ENCODE data around the gene PVALEF.

Gene PVALEF

DNA sequence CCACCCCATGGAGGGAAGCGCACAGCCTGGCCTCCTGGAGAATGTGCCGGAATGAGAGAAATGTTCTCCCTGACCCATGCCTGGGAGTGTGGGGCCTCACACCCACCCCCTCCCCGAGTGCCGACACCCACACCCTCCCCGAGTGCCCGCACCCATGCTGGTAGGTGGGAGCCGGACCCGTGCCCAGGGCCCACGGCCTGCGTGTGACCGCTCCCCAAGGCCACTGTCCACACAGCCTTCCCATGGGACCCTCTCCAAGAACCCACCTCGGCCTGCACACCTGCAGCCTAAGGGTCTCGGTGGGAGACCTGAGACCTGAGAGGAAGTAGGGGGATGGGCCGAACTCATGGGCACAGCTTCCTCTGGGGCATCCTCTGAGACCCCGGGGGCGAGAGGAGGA is 3.3 kb upstream of the PVALEF start:
- DNase-seq (ENCODE audit: low read depth, low spot score), result no peak

DNA sequence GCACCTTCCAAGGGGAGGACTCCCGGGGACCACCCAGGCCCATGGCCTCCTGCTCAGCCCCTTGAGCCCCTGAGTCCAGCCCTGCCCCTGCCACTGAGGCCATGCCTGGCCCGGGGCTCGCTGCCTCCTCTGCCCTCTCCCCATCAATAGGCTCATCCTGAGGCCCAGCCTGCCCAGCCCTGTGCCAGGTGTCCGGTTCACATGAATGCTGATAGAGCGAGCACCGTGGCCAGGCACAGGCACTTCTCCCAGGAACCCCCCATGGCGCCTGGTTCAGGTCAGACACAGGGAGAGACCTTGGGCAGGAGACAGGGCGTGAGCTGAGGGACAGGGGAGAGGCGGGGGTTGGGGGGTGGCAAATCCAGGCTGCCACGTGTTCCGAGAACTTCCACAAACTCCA is 2.8 kb upstream of the PVALEF start:
- no peak for DNase-seq (ENCODE audit: low read depth, low spot score)

DNA sequence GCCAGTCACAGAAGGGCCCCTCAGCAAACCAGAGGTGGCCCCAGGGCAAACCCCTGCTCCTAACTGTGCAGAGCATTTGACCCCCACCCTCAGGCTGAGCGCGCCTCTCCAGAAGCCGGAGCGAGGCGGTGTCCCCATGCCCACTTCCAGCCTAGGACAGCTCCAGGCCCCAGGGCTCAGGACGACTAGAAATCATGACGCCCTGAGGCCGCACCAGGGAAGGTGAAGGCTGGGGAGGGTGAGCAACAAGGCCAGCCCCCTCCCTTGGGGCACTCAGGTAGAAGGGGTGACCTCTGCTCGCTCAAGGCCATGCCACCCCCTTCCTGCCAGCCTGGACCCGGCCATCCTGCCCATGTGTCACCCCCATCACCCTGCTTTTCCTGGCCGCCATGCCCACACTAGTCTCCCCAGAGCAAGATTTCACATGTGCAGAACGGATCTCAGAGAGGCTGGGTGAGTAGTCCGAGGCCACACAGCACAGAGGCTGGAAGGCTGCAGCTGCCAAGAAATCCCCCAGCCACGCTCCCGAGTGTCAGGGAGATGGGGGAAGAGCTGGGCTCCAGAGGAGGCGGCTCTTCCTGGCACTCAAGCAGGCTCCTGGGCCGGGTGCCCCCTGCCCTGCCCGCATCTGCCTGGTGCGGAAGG is 2.1 kb upstream of the PVALEF start:
- no peak for DNase-seq (ENCODE audit: low read depth, low spot score)

DNA sequence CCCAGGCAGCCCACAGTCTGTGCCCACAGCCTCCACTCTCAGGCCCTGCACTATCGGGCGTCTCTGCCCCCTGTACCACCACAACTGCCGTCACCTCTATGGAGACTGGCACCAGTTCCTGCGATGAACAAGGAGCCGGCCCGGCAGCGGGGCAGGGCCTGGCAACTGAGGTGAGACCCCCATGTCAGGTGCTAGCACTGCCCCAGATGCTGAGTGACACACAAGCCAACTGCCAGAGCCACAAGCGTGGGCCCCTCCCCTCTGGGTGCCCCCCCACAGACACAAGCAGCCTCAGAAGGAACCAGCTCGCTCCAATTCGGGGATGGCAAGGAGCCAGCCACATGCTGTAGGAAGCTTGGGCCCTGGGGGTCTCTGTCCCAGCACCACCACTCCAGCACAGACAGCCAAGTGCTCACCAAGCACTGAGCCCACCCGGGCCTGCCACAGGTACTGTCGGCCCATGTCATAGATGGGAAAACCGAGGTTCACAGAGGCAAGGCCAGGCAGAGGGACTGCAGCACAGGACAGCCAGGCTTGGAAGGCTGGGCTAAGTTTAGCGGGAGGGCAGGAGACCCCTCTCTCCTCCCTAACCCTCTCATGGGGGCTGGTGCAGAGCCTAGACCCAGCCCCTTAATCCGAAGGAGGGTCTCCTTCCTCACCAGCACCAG is 1.5 kb upstream of the PVALEF start:
- no peak for DNase-seq (ENCODE audit: low read depth, low spot score)

DNA sequence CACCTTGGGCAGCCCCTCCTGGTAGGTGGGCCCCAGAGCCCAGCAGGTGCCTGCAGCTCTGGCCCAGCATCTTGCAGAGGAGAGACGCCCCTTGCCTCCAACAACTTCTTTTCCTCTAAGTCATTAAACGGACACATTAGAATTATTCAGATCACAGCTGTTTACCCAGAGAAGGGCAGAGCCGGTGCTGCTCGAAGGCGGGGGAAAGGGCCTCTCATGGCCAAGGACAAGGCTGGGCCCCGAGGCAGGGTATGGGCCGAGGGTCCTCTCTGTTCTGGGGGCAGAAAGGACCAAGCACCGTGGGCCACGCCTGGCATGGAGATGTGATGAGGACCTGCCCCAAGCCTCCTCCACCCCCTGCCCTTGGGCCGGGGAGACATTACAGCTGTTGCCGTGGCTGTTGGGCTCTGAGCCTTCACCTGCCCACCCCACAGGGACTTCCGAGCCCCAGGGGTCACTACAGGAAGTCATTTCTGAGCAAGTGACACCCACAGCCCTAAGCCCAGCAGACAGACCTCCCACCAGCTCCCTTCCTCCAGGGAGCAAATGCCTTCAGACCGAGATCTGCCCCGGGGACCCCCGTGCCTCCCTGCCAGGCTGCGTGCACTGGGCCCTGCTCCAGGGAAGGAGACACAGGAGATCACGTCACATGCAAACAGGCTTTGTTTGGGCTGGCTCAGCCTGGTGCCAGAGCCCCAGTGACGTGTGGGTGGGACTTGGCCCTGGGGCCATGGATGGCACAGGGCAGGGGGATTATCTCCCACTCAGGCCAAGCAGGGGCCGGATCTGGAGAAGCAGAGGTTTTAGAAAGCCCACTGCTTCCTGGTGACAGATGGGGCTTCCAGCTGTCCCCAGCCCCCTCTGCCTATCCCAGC is 699 bp upstream of the PVALEF start:
- no peak for DNase-seq (ENCODE audit: low read depth, low spot score)

DNA sequence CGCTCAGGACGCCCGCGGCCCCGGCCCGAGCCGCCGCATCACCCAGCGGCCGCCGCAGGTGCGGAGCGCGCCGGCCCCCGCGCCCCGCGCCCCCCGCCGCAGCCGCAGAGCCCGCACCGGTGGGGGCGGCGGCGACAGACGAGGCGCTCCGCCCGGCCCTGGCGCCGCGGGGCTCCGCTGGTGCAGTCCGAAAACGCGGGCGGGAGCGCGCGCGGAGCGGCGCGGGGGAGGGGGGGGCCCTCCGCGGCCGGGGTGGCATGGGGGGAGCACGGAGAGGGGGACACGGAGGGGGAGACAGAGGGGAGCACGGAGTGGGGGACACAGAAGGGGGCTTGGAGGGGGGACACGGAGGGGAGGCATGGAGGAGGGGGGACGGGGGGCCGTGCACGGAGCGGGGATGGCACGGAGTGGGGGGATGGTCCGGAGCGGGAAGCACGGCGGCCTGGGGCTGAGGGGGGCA is 756 bp downstream of the PVALEF start, which contains the start of gene AATK:
AATK (minus strand) TSS at position 189 of the 460 bp plus-strand sequence. CDS start 229 bp downstream, outside the sequence.
- no peak for DNase-seq (ENCODE audit: low read depth, low spot score)

DNA sequence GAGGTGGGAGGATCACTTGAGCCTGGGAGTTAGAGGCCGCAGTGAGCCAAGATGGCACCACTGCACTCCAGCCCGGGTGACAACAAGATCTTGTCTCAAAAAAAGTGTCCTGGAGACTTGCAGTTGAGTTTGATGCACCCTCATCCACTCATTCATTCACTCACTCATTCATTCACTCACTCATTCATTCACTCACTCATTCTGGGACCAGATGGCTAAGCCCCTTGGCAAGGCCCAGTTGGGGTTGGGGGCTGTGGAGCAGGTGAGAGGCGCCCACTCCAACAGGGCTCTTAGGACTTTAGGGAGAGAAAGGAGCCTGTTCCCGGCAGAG is 1.9 kb downstream of the PVALEF start:
- no peak for DNase-seq (ENCODE audit: low read depth, low spot score)

DNA sequence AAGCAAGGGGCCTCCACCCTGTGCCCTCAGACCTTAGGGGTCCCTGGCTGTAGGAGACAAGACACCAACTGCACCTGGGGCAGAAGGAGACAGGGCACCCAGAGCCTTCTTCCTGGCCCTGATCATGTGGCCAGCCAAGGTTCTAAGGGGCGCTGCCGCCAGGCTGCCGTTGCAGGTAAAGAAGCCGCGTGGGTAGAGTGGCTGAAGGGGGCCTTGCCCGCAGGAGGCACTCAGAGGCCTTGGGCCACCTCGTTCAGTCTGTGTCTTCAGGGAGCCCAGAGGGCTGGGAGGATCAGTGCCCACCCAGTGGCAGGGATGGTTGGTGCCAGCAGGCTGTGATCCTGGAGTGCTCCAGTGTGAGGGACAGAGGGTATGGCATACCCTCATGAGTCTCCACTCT is 2.3 kb downstream of the PVALEF start:
- no peak for DNase-seq (ENCODE audit: low read depth, low spot score)

DNA sequence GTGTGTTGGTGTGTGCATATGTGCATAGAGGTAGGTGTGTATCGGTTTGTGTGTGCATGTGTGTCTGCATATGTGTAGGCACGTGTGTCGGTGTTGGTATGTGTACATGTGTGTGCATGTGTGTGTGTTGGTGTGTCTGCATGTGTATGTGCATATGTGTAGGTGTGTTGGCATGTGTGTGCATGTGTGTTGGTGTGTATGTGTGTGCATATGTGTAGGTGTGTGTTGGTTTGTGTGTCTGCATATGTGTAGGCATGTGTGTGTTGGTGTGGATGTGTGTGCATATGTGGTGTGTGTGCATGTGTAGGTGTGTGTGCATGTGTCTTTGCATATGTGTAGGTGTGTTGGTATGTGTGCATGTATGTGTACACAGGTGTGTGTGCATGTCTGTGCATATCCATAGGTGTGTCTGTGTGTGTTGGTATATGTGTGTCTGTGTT is 4.6 kb downstream of the PVALEF start:
- no peak for DNase-seq (ENCODE audit: low read depth, low spot score)

DNA sequence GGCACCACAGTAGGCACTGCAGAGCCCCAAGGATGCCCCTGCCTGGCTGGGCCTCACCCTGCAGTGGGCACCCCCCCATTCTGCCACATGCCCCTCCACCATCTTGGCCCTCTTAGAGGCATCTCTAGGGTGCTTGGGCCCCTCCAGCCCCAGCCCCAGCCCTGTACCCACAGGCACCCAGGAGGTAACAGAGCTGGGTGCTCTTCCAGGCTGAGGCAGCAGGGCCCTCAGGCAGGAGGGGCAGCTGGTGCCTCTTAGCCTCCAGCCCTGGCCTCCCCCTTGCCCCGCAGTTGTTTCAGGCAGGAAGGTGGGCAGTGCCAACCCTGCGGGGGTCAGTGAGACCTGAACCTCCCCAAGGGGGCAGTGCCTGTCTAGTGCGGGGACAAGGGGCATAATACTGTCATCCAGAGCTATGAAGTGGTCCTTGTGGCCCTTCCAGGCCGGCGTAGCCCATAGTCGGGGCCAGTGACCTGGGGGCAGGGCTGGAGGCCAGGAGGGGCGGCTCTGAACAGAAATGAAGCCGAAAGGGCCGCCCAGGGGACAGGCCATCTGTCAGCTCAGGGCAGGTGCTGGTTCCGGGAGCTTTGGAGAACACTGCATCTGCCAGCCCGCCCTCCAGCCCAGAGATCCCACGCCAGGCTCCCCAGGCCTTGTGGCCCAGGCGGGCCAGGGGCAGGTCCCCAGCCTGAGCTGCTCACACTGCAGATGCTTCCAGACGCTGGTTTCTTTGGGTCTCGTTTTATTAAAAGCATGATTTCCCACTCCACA is 5.6 kb downstream of the PVALEF start:
- no peak for DNase-seq (ENCODE audit: low read depth, low spot score)

DNA sequence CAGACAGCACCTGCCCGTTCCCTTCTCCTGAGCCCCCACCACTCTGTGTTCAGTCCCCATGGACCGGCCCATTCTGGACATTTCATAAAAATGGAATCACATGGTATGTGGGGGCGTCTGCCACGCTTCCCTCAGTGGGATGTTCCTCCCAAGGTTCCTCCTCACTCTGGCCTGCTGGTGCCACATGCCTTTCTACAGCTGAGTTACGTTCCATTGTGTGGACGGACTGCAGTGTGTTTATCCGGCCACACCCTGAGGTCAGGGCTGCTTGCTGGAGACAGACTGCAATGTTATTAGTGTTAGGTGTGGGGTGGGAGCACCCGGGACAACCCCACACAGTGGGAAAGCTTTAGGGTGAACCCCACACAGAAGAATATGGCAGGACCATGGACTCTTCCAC is 6.6 kb downstream of the PVALEF start:
- DNase-seq (ENCODE audit: low read depth, low spot score), result no peak

DNA sequence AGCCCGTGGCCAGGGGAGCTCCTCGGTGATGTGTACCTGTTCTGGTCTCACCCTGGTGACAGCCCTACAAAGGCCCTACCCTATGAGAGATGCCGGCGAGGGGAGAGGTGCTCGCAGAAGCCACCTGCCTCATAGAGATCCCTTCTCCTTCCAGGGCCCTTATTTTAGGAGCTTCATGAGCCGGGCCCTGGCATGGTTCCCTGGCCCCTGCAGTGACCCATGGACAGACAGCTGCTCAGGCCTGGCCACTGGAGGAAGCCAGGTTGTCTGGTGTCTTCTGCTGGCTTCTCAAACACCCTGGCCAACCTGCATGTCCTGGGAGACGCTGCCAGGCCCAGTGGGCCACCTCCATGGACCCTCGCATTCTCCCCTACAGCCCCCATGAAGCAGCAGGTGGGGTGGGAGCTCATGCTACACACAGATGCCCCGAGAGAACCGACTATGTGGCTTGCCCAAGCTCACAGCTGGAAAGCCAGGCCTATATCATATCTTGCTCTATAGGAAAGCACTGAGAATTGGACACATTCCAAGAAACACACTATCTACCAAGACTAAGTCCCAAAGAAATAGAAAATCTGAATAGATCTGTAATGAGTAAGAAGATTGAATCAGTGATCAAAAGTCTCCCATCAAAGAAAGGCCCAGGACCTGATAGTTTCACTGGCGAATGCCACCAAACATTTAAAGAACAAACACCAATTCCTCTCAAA is 7.9 kb downstream of the PVALEF start:
- DNase-seq (ENCODE audit: low read depth, low spot score), result no peak

DNA sequence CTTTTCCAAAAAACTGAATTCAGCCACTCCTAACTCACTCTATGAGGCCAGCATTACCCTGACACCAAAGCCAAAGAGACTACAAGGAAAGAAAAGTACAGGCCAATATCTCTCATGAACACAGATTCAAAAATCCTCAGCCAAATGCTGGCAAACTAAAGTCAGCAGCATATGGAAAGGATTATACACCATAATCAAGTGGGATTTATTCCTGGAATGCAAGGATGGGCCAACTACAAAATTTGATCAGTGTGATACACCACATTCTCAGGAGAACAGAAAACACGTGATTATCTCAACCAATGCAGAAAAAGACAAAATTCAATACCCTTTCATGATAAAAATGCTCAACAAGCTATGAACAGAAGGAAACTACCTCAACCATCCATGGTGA is 8.5 kb downstream of the PVALEF start:
- no peak for DNase-seq (ENCODE audit: low read depth, low spot score)

DNA sequence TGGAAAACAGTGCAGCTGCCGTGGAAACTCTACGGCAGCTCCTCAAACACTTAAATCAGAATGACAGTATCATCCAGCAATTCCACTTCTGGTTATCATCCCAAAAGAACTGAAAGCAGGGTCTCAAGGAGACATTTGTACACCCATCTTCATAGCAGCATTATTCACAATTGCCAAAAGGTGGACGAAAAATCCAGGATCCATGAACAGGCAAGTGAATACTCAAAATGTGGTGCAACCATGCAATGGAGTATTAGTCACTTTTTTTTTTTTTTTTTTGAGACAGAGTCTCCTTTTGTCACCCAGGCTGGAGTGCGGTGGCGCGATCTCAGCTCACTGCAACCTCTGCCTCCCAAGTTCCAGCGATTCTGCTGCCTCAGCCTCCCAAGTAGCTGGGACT is 11.4 kb downstream of the PVALEF start:
- no peak for DNase-seq (ENCODE audit: low read depth, low spot score)

DNA sequence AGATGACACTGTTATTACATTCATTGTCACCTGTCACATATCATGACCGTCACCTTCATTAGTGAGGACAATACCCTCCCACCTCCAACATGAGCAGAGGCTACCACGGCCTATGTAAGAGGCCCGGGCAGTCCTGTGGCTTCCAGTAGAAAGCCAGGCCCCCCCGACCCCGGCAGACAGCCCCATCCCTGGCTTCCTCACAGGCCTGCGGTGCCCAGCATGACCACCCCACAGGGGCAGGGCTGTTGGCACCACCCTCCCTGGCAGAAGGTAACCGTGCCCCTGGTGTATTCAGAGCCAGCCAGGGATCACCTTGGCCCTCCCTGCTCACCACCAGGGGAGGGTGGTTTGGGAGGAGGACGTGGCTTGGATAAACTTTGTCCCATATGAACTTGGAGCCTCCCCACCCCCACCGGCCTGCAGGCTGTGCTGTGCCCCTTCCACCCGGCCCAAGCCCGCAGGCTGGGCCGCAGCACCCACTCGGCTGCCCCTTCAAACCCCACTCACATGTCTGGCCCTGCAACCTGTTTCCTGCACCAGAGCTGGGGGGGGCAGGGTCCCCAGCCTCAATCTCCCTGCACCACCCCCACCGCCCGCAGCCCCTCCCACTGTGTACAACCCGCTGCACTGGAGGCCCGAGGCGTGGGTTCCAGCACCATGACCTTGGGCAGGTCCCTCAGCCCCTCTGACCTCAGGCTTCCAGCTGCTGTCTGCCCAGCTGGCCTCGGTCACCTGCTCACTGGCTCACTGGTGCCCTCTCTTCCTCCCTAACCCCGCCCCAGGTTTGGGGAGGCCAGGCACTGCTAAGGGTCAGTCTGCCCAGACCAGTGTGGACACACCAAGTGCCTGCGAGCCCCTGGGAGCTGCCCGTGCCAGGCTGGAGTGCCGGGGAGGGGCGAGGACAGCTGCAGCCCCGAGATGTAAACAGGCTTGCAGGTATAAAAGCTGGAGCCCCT is 13.1 kb downstream of the PVALEF start:
- DNase-seq (ENCODE audit: low read depth, low spot score), result no peak

DNA sequence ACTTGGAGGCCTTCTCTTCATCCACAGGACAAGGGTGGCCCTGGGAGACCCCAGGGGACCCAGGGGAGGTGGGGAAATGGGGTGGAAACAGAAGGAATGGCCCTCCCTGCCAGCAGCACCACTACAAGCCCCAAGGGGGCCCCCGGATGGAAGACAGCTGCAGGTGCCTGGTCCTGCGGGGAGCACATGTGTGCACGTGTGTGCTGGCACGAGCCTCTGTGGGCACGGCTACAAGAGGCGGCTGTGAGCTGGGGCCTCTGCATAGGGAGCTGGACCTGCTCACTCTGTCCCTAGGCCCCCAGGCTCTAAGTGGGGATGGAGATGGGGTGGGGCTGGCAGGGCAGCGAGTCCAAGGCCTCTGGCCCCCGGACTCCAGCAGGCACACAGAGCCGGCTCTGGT is 13.9 kb downstream of the PVALEF start:
- no peak for DNase-seq (ENCODE audit: low read depth, low spot score)

DNA sequence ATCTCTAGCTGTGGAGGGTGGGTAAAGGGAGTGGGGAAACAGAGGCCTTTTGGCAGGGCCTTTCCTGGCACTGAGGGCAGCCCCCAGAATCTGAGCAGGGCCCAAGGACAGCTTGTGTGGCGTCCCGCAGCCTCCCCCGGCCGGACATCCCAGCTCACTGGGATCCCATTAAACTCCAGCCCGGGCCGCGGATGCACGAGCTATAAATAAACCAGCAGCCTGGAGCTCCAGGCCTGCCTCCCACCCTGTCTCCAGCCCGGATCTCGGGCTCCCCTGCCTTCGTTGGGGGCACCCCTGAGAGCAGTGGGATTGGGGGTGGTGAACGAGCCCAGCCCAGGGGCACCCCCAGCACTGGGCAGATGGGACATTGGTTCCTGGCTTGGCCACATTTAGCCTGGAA is 14.6 kb downstream of the PVALEF start:
- DNase-seq (ENCODE audit: low read depth, low spot score), result no peak

DNA sequence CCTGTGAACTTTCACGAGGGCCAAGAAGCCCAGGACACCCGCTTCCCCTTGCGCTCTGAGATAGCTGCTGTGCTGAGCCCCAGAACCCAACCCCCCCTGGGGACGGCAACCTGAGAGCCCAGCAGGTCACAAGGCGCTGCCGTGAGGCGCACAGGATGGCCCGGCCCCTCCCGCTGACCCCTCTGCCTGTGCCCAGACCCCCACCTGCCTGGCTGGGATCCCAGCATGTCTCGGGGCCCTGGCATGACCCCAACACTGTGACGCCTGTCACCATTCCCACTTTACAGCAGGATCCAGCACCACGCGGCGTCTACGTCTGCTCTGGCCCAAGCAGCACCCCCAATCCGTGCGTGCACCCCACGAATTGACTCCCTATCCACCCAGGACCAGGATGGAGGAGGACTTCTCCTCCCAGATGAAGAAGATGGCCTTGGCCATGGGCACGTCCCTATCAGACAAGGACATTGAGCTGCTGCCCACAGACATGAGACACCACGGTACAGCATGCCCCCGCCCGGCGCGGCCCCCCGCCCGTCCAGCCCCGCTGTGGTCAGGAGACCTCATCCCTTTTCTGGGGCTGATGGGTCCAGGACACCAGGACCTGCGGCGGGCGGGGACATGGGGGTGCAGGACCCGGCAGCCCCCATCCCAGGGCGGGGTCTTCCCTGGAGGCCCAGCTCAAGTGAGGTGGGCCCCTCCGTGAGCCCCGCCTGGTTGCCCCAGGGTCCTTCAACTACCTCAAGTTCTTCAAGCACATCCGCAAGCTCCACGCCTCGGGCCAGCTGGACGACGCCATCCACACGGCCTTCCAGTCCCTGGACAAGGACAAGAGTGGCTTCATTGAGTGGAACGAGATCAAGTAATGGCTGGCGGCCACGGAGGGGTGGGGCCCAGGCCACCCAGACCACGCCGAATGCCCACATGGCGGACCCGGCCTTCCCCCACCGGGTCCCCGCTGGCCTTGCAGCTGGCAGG is 15.8 kb downstream of the PVALEF start:
- no peak for DNase-seq (ENCODE audit: low read depth, low spot score)

DNA sequence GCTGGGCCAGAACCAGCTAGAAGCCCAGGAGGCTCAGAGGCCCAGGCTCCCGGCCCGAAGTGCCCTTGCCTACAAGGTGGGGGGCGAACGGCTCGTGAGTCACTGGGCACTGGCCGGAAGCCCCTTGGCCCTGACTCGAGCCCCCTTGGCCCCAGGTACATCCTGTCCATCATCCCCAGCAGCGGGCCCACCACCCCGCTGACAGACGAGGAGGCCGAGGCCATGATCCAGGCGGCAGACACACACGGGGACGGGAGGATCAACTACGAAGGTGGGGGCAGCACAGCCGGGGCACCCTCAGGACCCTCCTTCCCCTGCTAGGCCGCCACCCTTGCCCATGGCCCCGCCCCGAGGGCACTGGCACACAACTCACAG is 16.5 kb downstream of the PVALEF start:
- no peak for DNase-seq (ENCODE audit: low read depth, low spot score)

All from activated naive CD8-positive, alpha-beta T cell treated with anti-CD3 and anti-CD28 coated beads, Interleukin-2, amount 50 U/mL, for 16 hours (primary cell).